B cell (primary cell): ENCODE data around the gene CYTH2.

Experiments
- CTCF ChIP-seq: fragments of 200-600 bp; IDR thresholded peaks from one replicate; pipeline ENCODE4 v1.8.0; 2022; ENCODE audit warnings: antibody characterized with exemption, mild to moderate bottlenecking
- EZH2 ChIP-seq: IDR thresholded peaks from 2 replicates; pipeline ENCODE4 v1.6.1; 2012; ENCODE audit warnings: borderline replicate concordance, low read depth, mild to moderate bottlenecking, moderate library complexity, low read length; ENCODE audit not compliant: insufficient read depth, poor library complexity, severe bottlenecking

GRCh38 chr19:48524732-48525131 lies 55.6 kb downstream of the CYTH2 start:
- no peak for TF ChIP-seq CTCF
- TF ChIP-seq EZH2 = no peak
